Epidermal melanocyte (primary cell): Measurements from ENCODE around the gene FBXL15.

Experiments used
- DNase-seq: peaks from one replicate; pipeline ENCODE4 v3.0.0; 2011; ENCODE audit warnings: low spot score; ENCODE audit not compliant: insufficient read length

The FBXL15 gene

GRCh38 chr10:102397222-102398171 is 23.1 kb upstream of the FBXL15 start:
- no peak for DNase-seq

- DNase-seq, result no peak
Observed at GRCh38 chr10:102398172-102399020, 22.2 kb upstream of the FBXL15 start.

- DNase-seq, result peak; percentile 94
Observed at GRCh38 chr10:102399217-102400021, 21.2 kb upstream of the FBXL15 start.

GRCh38 chr10:102400076-102400475 is 20.6 kb upstream of the FBXL15 start:
- no peak for DNase-seq

GRCh38 chr10:102400598-102401341 is 19.9 kb upstream of the FBXL15 start:
- no peak for DNase-seq

- DNase-seq, result no peak
Observed at GRCh38 chr10:102401342-102401654, 19.3 kb upstream of the FBXL15 start.

- DNase-seq, result no peak
Observed at GRCh38 chr10:102401735-102402511, 18.7 kb upstream of the FBXL15 start.

GRCh38 chr10:102402512-102402896 is 18.1 kb upstream of the FBXL15 start:
- DNase-seq, result no peak

- no peak for DNase-seq
Observed at GRCh38 chr10:102403115-102403514, 17.5 kb upstream of the FBXL15 start.

- no peak for DNase-seq
Observed at GRCh38 chr10:102404361-102405107, 16.1 kb upstream of the FBXL15 start.

GRCh38 chr10:102405108-102405571 is 15.5 kb upstream of the FBXL15 start:
- no peak for DNase-seq

- DNase-seq, result no peak
Observed at GRCh38 chr10:102405632-102406031, 15.0 kb upstream of the FBXL15 start.

GRCh38 chr10:102406815-102407214 is 13.8 kb upstream of the FBXL15 start:
- DNase-seq, result no peak

- DNase-seq, result no peak
Observed at GRCh38 chr10:102407425-102408130, 13.1 kb upstream of the FBXL15 start.

- DNase-seq, result no peak
Observed at GRCh38 chr10:102408131-102408727, 12.4 kb upstream of the FBXL15 start.

- DNase-seq, result no peak
Observed at GRCh38 chr10:102408728-102409603, 11.7 kb upstream of the FBXL15 start.
